Chondrocyte (in vitro differentiated cells): Measurements from ENCODE around the gene MKLN1. TPM values are rescaled to one million over a fixed set of nuclear protein-coding genes. Genes with fewer than 3 reads are reported as not detected.

Source experiments
- DNase-seq: peaks from one replicate; pipeline ENCODE4 v3.0.0; 2021; ENCODE audit warnings: mixed read lengths, low spot score
- H3K27ac Mint-ChIP-seq: one replicate; pipeline ENCODE4 v1.8.0; 2021; ENCODE audit warnings: mild to moderate bottlenecking, moderate library complexity, mixed read lengths; ENCODE audit not compliant: unreplicated experiment
- H3K27me3 Mint-ChIP-seq: 2 replicates; pipeline ENCODE4 v1.8.0; 2021; ENCODE audit warnings: low read depth, mixed read lengths
- H3K36me3 Mint-ChIP-seq: 2 replicates; pipeline ENCODE4 v1.8.0; 2021; ENCODE audit warnings: low read depth, mixed read lengths
- H3K4me1 Mint-ChIP-seq: 2 replicates; pipeline ENCODE4 v1.8.0; 2021; ENCODE audit warnings: low read depth, mild to moderate bottlenecking, mixed read lengths
- H3K4me3 Mint-ChIP-seq: one replicate; pipeline ENCODE4 v1.8.0; 2021; ENCODE audit warnings: mild to moderate bottlenecking, moderate library complexity, mixed read lengths; ENCODE audit not compliant: unreplicated experiment
- H3K9me3 Mint-ChIP-seq: 2 replicates; pipeline ENCODE4 v1.8.0; 2021; ENCODE audit warnings: low read depth, mixed read lengths
- total RNA-seq: library from RNA; stranded (reverse); gene quantifications from 3 replicates; pipeline ENCODE4 v1.2.1, GENCODE V29; 2021
- TF ChIP-seq, protein P1 (sequence below): fragments of 200-600 bp; sonication (generic); IDR thresholded peaks from 2 replicates; pipeline ENCODE4 v1.5.0; 2021; ENCODE audit warnings: antibody characterized with exemption, mild to moderate bottlenecking, moderate library complexity

The MKLN1 gene
- total RNA-seq, 1 donor from 2014 or later = 33.4 TPM

DNA sequence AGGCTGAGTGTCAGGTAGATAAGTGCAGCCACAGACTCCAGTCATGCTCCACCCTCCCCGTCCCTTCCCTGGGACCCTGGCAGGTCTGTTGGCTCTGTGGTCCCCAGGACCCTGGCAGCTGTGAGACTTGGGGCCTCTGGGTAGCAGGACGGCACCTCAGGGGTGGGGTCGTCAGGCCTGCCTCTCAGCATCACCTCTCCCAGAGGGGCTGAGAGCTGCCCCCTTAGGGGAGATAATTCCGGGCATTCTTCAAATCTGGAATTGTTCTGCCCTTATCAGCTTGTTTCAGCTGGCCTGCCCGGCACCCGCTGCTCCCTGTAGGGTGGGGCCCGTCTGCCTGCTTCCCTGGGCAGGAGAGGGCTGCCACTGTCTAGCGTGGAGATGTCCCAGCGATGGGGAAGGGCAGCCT, 205.5 kb downstream of the MKLN1 start:
- H3K4me3 Mint-ChIP-seq = no peak overlapping the region
- H3K36me3 Mint-ChIP-seq = no peaks in the 10 kb centered on the region
- H3K27me3 Mint-ChIP-seq = no peaks in the 10 kb centered on the region
- peak; percentile 65 for DNase-seq
- no peaks in the 10 kb centered on the region for H3K9me3 Mint-ChIP-seq
- H3K4me1 Mint-ChIP-seq = peaks cover 23% of the 10 kb centered on the region
- no peak overlapping the region for H3K27ac Mint-ChIP-seq
- TF ChIP-seq, protein P1, sequence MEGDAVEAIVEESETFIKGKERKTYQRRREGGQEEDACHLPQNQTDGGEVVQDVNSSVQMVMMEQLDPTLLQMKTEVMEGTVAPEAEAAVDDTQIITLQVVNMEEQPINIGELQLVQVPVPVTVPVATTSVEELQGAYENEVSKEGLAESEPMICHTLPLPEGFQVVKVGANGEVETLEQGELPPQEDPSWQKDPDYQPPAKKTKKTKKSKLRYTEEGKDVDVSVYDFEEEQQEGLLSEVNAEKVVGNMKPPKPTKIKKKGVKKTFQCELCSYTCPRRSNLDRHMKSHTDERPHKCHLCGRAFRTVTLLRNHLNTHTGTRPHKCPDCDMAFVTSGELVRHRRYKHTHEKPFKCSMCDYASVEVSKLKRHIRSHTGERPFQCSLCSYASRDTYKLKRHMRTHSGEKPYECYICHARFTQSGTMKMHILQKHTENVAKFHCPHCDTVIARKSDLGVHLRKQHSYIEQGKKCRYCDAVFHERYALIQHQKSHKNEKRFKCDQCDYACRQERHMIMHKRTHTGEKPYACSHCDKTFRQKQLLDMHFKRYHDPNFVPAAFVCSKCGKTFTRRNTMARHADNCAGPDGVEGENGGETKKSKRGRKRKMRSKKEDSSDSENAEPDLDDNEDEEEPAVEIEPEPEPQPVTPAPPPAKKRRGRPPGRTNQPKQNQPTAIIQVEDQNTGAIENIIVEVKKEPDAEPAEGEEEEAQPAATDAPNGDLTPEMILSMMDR = no peak

DNA sequence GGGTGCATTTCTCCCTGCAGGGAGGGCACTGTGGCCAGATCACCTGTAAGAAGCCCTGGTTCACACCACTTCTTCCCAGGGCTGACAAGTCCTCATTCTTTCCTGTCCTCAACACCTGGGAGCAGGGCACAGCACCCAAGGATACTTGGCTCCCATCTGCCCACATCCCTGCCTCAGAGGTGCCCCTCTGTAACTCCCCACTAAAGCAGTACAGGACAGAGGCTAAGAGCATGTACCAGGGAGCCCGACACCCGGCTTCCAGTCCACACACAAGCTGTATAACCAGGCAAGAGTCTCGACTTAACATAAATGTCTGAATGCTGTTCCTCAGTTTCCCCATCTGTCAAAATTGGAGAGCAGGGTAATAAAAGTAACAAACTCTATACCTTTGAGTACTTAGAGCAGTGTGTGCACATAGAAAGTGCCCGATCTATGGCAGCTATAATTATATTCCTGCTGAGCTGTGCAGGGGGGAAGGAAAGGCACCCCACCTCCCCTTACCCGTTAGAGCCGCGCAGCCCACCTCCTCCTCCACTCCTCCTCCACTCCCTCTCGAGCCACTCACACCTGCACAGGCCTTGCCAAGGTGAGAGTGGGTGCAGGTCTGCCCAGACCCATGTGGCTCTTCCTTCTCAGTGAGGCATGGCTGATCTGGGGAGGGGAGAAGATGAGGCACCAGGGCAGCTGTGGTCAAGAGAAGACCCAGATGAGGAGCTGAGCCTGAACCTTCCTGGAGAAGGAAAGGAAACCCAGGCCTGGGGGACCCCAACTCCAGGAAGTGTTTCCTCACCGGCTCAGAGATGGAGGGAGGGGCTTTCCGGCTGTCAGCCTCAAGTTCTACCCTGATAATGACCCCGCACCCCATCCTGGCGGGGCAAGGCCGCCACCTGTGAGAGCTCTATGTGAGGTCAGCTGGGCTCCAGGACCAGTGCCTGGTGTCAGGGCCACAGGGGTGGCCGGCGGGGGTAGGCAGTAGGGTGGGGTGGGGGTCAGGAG, 206.2 kb downstream of the MKLN1 start:
- H3K27ac Mint-ChIP-seq = no peak overlapping the region
- H3K9me3 Mint-ChIP-seq = no peaks in the 10 kb centered on the region
- no peaks in the 10 kb centered on the region for H3K27me3 Mint-ChIP-seq
- TF ChIP-seq, protein P1 = no peak
- H3K36me3 Mint-ChIP-seq = no peaks in the 10 kb centered on the region
- peaks cover 23% of the 10 kb centered on the region for H3K4me1 Mint-ChIP-seq
- peak; percentile 66 for DNase-seq
- no peak overlapping the region for H3K4me3 Mint-ChIP-seq

DNA sequence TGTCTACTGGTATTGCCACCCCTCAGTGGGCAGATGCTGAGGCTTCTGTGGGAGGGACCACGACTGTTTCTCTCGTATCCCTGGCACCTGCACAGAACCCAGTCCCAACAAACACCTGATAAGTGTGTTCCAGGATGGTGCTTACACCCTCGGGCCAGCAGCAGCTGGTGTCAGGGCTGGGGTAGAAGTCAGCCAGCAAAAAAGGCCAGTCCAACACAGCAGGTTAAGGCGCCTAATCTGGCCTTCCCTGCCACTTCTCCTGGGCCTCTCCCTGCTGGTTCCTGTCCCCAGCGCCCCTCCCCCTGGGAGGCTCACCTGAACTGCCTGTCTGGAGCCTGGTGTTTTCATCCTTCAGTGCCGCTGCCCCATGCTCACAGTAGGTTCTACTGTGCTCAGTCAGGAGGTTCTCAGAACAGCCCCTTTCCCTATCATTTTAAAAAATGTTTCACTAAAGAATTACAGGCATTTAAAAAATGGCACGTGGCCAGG, 208.7 kb downstream of the MKLN1 start:
- H3K27me3 Mint-ChIP-seq = no peaks in the 10 kb centered on the region
- no peak overlapping the region for H3K27ac Mint-ChIP-seq
- no peaks in the 10 kb centered on the region for H3K36me3 Mint-ChIP-seq
- H3K4me3 Mint-ChIP-seq = no peak overlapping the region
- peaks cover 39% of the 10 kb centered on the region for H3K4me1 Mint-ChIP-seq
- no peaks in the 10 kb centered on the region for H3K9me3 Mint-ChIP-seq
- TF ChIP-seq, protein P1 = no peak
- peak; percentile 54 for DNase-seq

DNA sequence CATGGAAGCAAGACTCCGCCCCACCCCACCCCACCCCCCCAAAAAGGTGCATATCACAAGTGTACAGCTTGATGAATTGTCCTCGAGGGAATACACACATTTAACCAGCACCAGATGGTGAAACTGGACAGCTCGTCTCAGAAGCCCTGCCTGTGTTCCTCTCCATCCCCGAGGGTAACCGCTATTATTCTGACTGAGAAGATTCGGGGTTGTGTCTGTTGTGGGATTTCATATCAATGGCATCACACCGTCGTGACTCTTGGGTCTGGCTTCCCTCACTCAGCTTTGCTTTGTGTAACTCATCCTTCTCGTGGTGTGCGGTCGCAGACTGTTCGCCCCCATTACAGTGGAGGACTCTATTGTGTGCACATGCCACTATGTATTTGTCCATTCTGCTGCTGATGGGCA, 209.9 kb downstream of the MKLN1 start:
- H3K9me3 Mint-ChIP-seq = no peaks in the 10 kb centered on the region
- DNase-seq = no peak
- no peaks in the 10 kb centered on the region for H3K27me3 Mint-ChIP-seq
- TF ChIP-seq, protein P1 = no peak
- H3K27ac Mint-ChIP-seq = peak overlapping the region; percentile 30
- no peaks in the 10 kb centered on the region for H3K36me3 Mint-ChIP-seq
- H3K4me3 Mint-ChIP-seq = no peak overlapping the region
- peaks cover 45% of the 10 kb centered on the region for H3K4me1 Mint-ChIP-seq

DNA sequence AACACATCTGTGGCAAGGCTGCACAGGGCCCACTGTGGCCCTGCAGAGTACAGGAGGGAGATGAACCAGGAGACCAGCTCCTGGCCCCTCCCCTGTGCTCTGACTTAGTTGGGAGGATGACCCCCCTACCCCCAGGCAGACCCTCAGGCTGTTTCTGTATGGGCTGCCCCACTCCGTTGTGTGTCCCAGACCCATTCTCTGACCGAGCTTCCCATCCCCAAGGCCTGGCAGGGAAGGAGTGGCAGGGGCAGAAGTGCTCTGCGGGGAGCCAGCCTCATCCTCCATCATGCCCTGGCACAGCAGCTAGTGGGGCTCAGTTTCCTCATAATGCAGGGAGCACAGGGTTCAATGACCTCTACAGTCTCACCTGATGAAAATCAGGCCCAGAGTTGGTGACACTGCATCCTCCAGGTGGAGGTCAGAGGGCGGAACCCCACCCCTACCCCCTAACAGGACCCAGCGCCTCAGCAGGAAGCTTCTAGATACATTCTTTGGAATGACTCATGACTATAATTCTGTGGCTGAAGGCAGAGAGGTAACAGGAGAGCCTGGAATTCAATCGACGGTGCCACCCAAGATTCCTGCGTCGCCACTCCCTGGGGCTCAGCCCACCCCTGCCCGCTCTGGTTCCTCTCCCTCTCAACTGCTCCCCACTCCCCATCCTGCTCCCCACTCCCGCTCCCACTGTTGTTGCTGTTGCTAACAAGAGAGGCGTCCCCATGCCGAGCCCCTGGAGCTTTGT, 210.6 kb downstream of the MKLN1 start:
- Mint-ChIP-seq H3K4me3 (no peak overlapping the region), H3K36me3 (no peaks in the 10 kb centered on the region), H3K4me1 (peaks cover 45% of the 10 kb centered on the region), H3K9me3 (no peaks in the 10 kb centered on the region), H3K27ac (peak overlapping the region; percentile 78), H3K27me3 (no peaks in the 10 kb centered on the region)
- TF ChIP-seq, protein P1 = no peak
- peak; percentile 88 for DNase-seq
